Ishikawa (cell line): ENCODE measurements around the gene CHST2.

Source experiments
- CEBPB ChIP-seq: IDR thresholded peaks from 2 replicates; pipeline ENCODE4 v1.6.1; 2012
- CREB1 ChIP-seq: IDR thresholded peaks from 2 replicates; pipeline ENCODE4 v1.6.1; 2012; ENCODE audit warnings: low read depth
- EGR1 ChIP-seq: IDR thresholded peaks from 2 replicates; pipeline ENCODE4 v1.6.1; 2012
- EP300 ChIP-seq: IDR thresholded peaks from 2 replicates; pipeline ENCODE4 v1.6.1; 2012; ENCODE audit warnings: borderline replicate concordance
- FOXM1 ChIP-seq: IDR thresholded peaks from 2 replicates; pipeline ENCODE4 v1.6.1; 2012; ENCODE audit warnings: low read depth, borderline replicate concordance
- NFIC ChIP-seq: IDR thresholded peaks from 2 replicates; pipeline ENCODE4 v1.6.1; 2012
- RAD21 ChIP-seq: IDR thresholded peaks from 2 replicates; pipeline ENCODE4 v1.6.1; 2012; ENCODE audit warnings: low read depth
- TAF1 ChIP-seq: IDR thresholded peaks from 2 replicates; pipeline ENCODE4 v1.6.1; 2012; ENCODE audit warnings: low read depth, mild to moderate bottlenecking
- TCF12 ChIP-seq: IDR thresholded peaks from 2 replicates; pipeline ENCODE4 v1.6.1; 2012; ENCODE audit warnings: low read depth
- TEAD4 ChIP-seq: IDR thresholded peaks from 2 replicates; pipeline ENCODE4 v1.6.1; 2012
- YY1 ChIP-seq: IDR thresholded peaks from 2 replicates; pipeline ENCODE4 v1.6.1; 2012; ENCODE audit warnings: low read depth
- ZBTB7A ChIP-seq: IDR thresholded peaks from 2 replicates; pipeline ENCODE4 v1.6.1; 2012; ENCODE audit warnings: low read depth
- TF ChIP-seq, protein P1 (sequence below): IDR thresholded peaks from 2 replicates; pipeline ENCODE4 v1.6.1; 2012
- TF ChIP-seq, protein P2 (sequence below): IDR thresholded peaks from 2 replicates; pipeline ENCODE4 v1.6.1; 2012; ENCODE audit warnings: low read depth, mild to moderate bottlenecking
- TF ChIP-seq, protein P3 (sequence below): IDR thresholded peaks from 2 replicates; pipeline ENCODE4 v1.6.1; 2012

The CHST2 gene

DNA sequence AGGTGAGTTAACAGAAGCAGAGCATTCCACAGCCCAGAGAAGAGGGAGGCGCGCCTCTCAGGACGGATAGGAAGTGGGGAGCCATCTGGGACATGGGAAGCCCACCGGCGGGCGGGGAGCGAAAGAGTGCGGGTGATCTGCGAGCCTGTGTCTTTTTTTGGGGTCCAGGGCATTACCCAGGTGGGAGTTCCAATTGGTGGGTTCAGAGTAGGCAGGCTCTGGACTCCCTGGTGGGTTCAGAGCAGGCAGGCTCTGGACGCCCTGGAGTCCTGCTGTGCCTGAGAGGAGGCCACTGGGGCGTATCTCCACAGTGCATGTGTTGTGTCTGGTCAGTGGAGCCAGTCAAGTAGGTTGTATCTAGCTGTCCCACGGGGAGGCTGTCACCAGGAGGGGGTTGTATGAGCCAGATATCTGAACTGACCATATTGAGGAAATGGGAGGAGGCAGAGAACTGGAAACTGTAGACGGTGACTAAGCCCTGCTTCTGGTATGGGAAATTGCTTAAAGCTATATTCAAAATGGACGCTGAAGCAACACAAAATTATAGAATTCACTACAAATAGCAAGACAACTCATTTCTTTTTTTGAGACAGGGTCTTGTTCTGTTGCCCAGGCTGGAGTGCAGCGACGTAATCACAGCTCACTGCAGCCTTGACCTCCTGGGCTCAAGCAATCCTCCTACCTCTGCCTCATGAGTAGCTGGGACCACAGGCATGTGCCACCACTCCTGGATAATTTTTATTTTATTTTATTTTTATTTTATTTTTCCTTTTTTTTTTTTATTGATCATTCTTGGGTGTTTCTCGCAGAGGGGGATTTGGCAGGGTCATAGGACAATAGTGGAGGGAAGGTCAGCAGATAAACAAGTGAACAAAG is 34.5 kb upstream of the CHST2 start:
- peak; percentile 50; the same call in 1 of the 2 replicates for TF ChIP-seq YY1
- no peak for TF ChIP-seq CREB1
- no peak for TF ChIP-seq EGR1
- TF ChIP-seq RAD21, result peak; percentile 43
- TF ChIP-seq, protein P1, sequence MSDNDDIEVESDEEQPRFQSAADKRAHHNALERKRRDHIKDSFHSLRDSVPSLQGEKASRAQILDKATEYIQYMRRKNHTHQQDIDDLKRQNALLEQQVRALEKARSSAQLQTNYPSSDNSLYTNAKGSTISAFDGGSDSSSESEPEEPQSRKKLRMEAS, result peak; percentile 51
- TF ChIP-seq, protein P2, sequence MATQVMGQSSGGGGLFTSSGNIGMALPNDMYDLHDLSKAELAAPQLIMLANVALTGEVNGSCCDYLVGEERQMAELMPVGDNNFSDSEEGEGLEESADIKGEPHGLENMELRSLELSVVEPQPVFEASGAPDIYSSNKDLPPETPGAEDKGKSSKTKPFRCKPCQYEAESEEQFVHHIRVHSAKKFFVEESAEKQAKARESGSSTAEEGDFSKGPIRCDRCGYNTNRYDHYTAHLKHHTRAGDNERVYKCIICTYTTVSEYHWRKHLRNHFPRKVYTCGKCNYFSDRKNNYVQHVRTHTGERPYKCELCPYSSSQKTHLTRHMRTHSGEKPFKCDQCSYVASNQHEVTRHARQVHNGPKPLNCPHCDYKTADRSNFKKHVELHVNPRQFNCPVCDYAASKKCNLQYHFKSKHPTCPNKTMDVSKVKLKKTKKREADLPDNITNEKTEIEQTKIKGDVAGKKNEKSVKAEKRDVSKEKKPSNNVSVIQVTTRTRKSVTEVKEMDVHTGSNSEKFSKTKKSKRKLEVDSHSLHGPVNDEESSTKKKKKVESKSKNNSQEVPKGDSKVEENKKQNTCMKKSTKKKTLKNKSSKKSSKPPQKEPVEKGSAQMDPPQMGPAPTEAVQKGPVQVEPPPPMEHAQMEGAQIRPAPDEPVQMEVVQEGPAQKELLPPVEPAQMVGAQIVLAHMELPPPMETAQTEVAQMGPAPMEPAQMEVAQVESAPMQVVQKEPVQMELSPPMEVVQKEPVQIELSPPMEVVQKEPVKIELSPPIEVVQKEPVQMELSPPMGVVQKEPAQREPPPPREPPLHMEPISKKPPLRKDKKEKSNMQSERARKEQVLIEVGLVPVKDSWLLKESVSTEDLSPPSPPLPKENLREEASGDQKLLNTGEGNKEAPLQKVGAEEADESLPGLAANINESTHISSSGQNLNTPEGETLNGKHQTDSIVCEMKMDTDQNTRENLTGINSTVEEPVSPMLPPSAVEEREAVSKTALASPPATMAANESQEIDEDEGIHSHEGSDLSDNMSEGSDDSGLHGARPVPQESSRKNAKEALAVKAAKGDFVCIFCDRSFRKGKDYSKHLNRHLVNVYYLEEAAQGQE, result no peak
- peak; percentile 69 for TF ChIP-seq NFIC
- peak; percentile 69 for TF ChIP-seq FOXM1
- peak; percentile 92 for TF ChIP-seq EP300
- TF ChIP-seq, protein P3, sequence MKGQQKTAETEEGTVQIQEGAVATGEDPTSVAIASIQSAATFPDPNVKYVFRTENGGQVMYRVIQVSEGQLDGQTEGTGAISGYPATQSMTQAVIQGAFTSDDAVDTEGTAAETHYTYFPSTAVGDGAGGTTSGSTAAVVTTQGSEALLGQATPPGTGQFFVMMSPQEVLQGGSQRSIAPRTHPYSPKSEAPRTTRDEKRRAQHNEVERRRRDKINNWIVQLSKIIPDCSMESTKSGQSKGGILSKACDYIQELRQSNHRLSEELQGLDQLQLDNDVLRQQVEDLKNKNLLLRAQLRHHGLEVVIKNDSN, result no peak; the same call in 1 of the 2 replicates
- peak; percentile 54; the same call in 1 of the 2 replicates for TF ChIP-seq ZBTB7A
- TF ChIP-seq CEBPB, result peak; percentile 29; the same call in 1 of the 2 replicates
- peak; percentile 66 for TF ChIP-seq TEAD4
- TF ChIP-seq TAF1, result no peak
- TF ChIP-seq TCF12, result peak; percentile 91

DNA sequence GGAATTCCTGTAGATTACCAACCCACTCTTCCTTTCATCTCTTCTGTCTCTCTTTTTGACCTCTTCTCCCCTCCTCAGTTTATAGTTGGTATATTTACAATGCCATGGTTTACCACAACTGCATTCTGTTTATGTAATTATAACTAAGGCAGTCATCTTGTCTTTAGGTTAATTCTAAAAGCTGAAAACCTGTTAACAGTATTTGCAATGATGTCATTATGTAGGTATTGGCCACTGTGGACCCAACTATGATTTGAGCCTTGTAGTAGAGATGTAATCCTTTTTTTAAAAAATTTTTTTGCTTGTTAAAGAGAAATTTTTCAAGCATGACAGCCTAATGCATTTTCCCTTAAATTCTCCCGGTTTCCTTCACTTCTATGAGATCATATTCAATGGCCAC is 30.7 kb upstream of the CHST2 start:
- TF ChIP-seq, protein P1, result no peak
- no peak for TF ChIP-seq TCF12
- no peak for TF ChIP-seq TAF1
- TF ChIP-seq, protein P3, result no peak

DNA sequence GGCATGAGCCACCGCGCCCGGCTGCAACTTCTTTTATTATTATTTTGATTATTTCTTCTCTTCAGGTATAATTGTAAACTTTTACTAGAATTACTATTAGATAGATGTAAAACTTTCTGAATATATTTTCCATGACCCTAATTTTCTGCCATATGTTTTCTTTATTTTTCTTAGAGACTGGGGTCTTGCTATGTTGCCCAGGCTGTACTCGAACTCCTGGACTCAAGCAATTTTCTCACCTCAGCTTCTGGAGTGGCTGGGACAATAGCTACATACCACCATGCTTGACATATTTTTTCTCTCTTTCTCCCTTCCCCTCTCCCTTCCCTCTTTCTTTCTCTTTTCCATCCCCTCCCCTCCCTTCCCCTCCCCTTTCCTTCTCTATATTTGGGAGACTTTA is 29.6 kb upstream of the CHST2 start:
- TF ChIP-seq ZBTB7A (no peak), EGR1 (no peak), TAF1 (no peak), TCF12 (no peak), EP300 (no peak)
- TF ChIP-seq, protein P2, result no peak

DNA sequence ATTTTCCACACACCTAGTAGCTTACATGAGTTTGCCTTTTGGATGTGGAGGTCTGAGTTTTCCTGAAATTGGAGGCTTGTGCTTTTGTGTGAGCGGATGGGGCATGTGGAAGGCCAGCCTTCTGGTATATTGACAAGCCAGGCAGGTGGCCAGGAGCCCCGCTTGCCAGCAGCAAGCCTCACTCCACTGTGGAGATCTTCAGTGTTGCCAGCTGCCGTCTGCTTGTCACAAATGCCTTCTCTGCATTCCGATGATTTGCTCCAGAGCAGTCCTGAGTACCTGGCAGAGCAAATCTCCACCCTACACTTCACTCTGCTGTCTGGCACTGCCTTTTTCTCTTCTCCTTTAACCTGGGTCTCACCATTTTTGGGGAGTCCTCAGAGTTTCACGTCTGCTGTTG is 29.1 kb upstream of the CHST2 start:
- TF ChIP-seq EGR1 (no peak), NFIC (no peak), FOXM1 (no peak), ZBTB7A (no peak), CREB1 (no peak), RAD21 (no peak), CEBPB (no peak), EP300 (no peak), YY1 (no peak), TAF1 (no peak), TEAD4 (no peak), TCF12 (no peak)
- TF ChIP-seq, protein P1, result no peak
- TF ChIP-seq, protein P3, result no peak
- TF ChIP-seq, protein P2, result no peak
